ENCODE measurements around the gene NUDT8.
"Not testable (repeated sequence)": the region's sequence is repeated elsewhere in the genome, so short reads cannot be mapped to it uniquely, and the experiment has no call there.

NUDT8 gene

GRCh38 chr11:67611165-67611564, 18.6 kb downstream of the NUDT8 start:
- DNase-seq = no peak

GRCh38 chr11:67610302-67610868, 19.4 kb downstream of the NUDT8 start:
- DNase-seq = no peak

GRCh38 chr11:67609316-67609715, 20.4 kb downstream of the NUDT8 start:
- DNase-seq = no peak

GRCh38 chr11:67608486-67608885, 21.3 kb downstream of the NUDT8 start:
- no peak for DNase-seq

- DNase-seq = no peak
Measured at GRCh38 chr11:67607507-67607906, 22.2 kb downstream of the NUDT8 start.

- DNase-seq = peak; percentile 90
Measured at GRCh38 chr11:67606492-67607295, 23.0 kb downstream of the NUDT8 start, which contains the start of gene NDUFV1. Gene NDUFV1, plus strand, starts transcription at chr11:67606936. Its CDS starts 69 bp downstream, at chr11:67607005.

GRCh38 chr11:67606093-67606491, 23.6 kb downstream of the NUDT8 start:
- no peak for DNase-seq

- DNase-seq = no peak
Measured at GRCh38 chr11:67605231-67606011, 24.3 kb downstream of the NUDT8 start.

- DNase-seq = no peak
Measured at GRCh38 chr11:67604815-67605214, 24.9 kb downstream of the NUDT8 start.

GRCh38 chr11:67604119-67604518, 25.6 kb downstream of the NUDT8 start:
- not testable (repeated sequence) for DNase-seq

GRCh38 chr11:67601098-67601497, 28.6 kb downstream of the NUDT8 start:
- DNase-seq = no peak

GRCh38 chr11:67600324-67601029, 29.3 kb downstream of the NUDT8 start:
- no peak for DNase-seq

- DNase-seq = no peak
Measured at GRCh38 chr11:67599149-67599548, 30.6 kb downstream of the NUDT8 start.

- DNase-seq = not testable (repeated sequence)
Measured at GRCh38 chr11:67597963-67598362, 31.8 kb downstream of the NUDT8 start.

GRCh38 chr11:67597458-67597857, 32.3 kb downstream of the NUDT8 start:
- DNase-seq = not testable (repeated sequence)

GRCh38 chr11:67596753-67597300, 32.9 kb downstream of the NUDT8 start:
- no peak for DNase-seq

GRCh38 chr11:67594480-67594879, 35.3 kb downstream of the NUDT8 start:
- no peak for DNase-seq

GRCh38 chr11:67593565-67593905, 36.2 kb downstream of the NUDT8 start:
- no peak for DNase-seq

GRCh38 chr11:67592880-67593564, 36.7 kb downstream of the NUDT8 start:
- DNase-seq = no peak

- not testable (repeated sequence) for DNase-seq
Measured at GRCh38 chr11:67588899-67589415, 40.8 kb downstream of the NUDT8 start.

- DNase-seq = no peak
Measured at GRCh38 chr11:67588136-67588503, 41.6 kb downstream of the NUDT8 start.

Measured in HCEC 1CT (cell line).